ENCODE measurements around the gene FAM241B.

Gene FAM241B

DNA sequence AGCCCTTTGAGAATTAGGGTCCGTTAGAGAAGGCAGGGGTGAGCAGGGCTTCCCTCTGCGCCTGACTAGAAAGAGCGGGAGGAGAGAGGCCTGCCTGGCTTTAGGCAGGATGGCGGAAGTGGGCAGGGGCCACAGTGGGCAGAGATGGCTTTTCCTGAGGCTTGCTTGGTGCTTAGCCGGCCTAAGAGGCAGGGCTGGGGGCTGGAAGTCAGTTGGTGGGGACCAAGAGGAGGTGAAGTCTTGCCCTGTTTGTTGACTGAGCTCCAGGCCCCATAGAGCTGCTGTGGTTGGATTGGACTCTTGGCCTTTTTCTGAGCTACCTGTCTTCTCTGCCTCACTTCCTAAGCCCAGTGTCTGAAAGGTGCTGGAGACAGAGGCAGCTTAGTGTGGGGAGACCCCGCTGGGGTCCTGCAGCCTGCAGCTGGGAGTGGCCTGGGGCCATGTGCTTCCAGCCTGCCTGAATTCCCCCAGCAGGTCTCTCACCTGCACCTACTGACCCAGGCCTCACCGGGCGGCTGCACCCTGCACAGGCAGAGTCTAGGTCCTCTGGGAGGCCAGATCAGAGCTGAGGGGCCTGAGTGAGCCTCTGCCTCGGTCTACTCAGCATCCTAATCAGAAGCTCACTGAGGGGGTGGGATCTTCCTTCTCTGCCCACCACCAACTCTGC, 4.8 kb downstream of the FAM241B start:
- DNase-seq (ENCODE audit: low read depth in 2 of 2): no peak

DNA sequence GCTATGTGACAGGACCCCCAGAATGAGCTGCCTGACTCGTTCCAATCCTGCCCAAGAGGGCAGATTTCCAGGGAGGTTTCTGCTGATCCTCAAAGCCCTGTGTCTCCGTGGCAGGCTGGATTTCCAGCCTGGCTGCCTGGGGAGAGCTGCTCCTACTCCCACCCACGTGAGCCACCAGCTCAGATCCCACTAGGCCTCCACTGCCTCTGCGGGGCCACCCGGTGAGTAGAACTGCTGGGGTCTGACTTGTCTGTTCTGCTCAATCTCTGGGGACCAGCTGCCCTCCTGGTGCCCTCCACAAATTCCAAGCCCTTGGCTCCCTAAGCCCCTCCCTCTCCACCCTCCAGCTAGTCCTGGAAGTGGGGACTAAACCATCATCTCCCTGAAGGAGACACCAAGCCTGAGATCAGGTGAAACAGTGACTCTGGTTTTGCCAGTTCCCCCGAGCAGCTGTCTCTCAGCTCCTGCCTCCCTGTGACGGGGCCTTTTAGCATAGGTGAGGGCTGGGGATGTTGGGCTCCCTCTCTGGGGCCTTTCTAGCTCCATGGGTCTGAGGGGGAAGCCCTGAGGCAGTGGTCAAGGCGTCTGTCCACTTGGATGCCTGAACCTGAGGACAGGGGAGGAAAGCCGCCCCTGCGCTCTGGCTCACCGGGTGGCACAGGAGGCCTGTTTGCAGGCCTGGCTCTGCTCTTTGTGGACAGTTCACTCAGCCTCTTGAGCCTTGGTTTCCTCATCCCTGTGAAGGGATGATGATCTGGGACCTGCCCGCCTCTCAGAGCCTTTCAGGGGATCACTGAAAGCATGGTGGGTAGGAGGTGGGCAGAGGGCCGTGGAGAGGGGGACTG, 5.6 kb downstream of the FAM241B start:
- DNase-seq (ENCODE audit: low read depth in 2 of 2): no peak

- no peak for DNase-seq (ENCODE audit: low read depth in 2 of 2)
Observed at GRCh38 chr10:69636273-69636575, 6.2 kb downstream of the FAM241B start.

- no peak for DNase-seq (ENCODE audit: low read depth in 2 of 2)
Observed at GRCh38 chr10:69636626-69637605, 6.9 kb downstream of the FAM241B start.

GRCh38 chr10:69638642-69639041, 8.6 kb downstream of the FAM241B start:
- no peak for DNase-seq (ENCODE audit: low read depth in 2 of 2)

- DNase-seq (ENCODE audit: low read depth in 2 of 2): peak; percentile 47 to 57
Observed at GRCh38 chr10:69639291-69640195, 9.5 kb downstream of the FAM241B start.

- DNase-seq (ENCODE audit: low read depth in 2 of 2): no peak
Observed at GRCh38 chr10:69640196-69640980, 10.3 kb downstream of the FAM241B start.

DNA sequence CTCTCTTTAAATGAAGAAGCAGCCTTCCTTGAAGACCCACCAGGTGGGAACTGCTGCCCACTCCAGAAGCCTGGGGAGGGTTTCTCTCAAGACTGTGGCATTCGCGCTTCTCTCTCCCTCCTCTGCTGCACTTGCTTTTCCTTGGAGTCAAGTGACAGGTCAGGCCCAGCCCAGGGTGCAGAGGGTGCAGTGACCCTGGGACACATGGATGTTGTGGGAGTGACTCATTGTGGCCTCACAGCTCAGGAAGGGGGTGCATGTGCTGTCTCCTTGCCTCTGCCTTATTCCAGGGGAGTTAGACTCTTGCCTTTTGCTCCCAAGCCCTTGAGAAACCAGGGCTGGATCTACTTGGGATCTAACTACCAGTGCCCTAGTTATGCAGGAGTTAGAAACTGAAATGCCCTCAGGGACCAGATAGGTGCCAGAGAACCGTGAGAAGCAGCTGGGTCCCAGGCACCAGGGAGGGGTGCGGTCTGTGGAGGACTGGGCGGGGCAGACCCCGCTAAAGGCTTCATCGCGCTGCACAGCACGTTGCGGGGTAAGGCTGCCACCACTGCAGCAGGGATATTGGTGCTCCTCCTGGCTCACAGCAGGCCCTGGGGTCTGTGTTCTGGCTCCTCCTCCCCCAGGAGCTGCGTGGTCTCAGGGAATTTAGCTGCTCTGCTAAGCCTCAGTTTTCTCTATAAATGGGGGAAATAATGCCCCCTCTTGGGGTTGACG, 11.4 kb downstream of the FAM241B start:
- DNase-seq (ENCODE audit: low read depth in 2 of 2): no peak

GRCh38 chr10:69642747-69643146, 12.7 kb downstream of the FAM241B start:
- DNase-seq (ENCODE audit: low read depth in 2 of 2): no peak

DNA sequence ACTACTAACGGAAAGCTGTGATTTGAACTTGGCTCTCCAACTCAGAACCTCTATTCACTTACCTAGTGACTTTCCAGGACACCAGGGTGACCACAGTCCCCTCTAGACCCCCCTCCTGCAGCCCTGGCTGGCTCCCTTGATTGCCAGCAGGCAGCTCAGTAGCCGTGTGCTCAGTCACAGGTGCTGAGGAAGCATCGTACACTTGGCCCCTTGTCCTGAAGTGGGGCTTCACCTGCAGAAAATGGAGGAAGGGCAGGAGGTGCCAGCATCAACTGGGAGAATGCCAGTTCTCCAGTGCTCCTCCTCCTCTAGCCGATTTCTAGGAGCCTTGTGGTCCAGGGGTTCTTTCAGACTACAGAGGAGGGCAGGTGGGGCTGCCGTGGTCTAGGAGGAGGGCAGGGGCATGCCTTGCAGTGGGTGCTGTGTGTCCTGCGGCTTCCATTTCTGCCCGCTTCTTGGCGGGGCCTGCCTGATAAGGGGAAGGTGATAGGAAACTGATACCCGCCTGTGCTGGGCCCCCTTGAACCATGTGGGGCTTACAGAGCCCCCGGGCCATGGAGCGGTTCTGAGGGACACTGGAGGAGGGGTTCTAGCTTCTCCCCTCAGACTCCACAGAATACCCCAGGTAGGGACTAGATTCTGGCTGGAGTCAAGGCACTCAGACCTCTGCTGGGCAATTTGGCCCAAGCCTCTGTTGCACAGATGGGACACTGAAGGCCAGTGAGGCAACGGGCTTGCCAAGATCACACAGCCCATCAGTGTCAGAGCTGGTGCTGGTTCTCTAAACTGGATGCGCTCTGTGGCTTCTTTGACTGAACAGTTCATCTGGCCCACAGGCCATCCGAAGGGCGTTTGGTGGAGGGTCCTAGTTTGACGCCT, 14.0 kb downstream of the FAM241B start:
- no peak for DNase-seq (ENCODE audit: low read depth in 2 of 2)

- DNase-seq (ENCODE audit: low read depth in 2 of 2): peak; percentile 14 to 44
Observed at GRCh38 chr10:69644658-69645295, 14.7 kb downstream of the FAM241B start.

DNA sequence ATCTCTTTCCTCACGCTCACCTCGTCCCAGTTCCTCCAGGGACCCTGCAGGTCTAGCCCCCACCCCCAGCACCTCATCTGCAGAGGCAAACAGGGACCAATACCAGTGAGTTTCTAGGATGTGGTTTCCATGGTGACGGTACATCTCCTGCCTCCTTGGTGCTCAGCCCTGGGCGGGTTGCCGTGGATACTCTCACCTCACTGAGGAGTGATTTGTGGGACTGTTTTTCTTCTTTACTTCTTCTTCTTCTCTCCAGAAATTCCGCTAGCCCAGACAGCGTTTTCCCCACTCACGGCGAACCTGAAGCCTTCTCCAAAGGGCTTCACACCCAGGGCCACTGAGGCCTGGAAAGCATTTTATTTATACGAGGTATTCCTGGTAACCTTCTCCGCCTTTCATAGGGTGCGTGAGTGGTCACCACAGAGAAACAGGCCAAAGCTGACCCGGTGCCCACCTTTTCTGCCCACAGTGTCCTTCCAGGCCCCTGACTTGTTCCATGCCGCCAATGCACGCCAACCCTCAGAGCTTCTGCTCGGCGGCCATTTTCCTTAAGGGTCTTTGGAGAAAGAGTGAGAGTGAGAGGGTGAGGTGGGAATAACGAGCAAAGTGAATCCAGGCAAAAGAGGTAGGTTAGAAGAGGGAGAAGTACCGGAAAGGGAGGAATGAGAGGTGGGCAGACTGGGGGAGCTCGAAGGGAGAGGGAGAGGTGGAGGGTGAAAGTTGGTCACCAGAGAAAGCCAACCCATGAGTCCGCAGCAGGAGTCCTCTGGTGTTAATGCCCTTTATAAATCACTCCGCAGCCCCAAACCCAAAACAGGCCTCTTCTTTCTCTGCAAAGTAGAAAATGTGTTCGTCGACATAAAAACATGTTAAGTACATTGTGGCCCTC, 15.5 kb downstream of the FAM241B start:
- no peak for DNase-seq (ENCODE audit: low read depth in 2 of 2)

GRCh38 chr10:69646185-69647060, 16.4 kb downstream of the FAM241B start:
- no peak for DNase-seq (ENCODE audit: low read depth in 2 of 2)

- no peak for DNase-seq (ENCODE audit: low read depth in 2 of 2)
Observed at GRCh38 chr10:69647126-69647525, 17.1 kb downstream of the FAM241B start.

DNA sequence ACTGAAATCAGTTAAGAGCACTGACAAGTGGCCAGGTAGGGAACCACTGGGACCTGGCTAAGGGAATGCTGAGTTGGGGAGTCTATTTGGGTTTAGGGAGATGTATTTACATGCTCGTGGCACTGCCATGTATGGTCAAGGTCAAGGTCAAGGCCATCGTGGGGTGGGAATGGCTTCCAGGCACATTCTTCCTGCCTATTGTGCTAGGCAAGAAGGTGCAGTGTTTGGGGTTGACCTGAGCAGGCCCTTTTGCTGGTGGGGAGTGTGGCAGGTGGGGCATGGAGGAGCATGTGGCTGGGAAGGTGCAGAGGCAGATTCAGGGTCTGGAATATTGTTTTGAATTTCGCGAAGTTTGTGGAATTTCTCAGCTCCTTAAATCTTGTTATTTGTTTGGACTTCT, 17.8 kb downstream of the FAM241B start:
- no peak for DNase-seq (ENCODE audit: low read depth in 2 of 2)

DNA sequence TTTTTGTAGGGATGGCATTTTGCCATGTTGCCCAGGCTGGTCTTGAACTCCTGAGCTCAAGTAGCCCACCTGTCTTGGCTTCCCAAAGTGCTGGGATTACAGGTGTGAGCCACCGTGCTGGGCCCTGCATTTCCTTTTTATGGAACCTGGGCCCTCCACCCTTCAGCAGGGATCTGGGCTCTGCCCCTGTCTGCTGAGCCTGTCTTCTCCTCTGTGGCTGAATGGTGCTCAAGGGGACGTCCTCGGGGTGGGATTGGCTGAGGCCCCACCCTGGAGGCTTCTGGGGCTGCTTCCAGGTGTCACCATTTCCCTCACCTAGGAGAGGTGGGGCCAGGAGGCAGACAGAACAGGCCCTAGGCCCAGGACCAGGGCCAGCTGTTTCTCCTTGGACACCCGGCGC, 18.4 kb downstream of the FAM241B start:
- no peak for DNase-seq (ENCODE audit: low read depth in 2 of 2)
